Embryonic facial prominence (tissue), 1 donor: Measurements from ENCODE around the gene CAMKMT.
"Not testable (repeated sequence)": the region's sequence is repeated elsewhere in the genome, so short reads cannot be mapped to it uniquely, and the experiment has no call there.

Experiments
- DNase-seq: peaks from one replicate; pipeline ENCODE4 v3.0.0-alpha.2; 2016; ENCODE audit errors: extremely low spot score

The CAMKMT gene

DNA sequence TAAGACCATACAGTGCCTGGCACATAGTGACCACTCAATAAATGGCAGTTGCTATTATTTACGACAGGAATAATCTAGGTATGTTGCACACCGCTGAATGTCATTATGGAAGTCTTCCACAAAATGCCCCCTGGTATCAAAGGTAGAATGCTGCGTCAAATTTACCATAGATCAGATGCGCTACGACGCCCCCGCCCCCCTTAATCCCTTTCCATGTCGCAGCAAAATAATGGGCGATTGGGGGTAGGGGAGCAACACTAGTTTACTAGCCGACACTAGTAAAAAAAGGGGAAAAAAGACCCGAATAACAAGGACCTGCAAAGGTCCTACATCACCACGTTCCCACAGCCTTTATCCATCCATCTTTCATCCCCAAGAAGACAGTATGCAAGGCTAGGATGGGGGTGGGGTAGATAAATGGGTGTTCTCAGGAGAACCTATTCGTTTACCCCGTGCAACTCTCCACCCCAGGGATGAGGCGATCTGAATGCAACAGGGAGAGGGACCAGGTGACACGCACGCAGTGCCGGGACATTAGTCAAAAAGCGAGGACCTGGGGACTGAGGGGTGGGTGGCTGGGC, 908 bp upstream of the CAMKMT start:
- no peak for DNase-seq

DNA sequence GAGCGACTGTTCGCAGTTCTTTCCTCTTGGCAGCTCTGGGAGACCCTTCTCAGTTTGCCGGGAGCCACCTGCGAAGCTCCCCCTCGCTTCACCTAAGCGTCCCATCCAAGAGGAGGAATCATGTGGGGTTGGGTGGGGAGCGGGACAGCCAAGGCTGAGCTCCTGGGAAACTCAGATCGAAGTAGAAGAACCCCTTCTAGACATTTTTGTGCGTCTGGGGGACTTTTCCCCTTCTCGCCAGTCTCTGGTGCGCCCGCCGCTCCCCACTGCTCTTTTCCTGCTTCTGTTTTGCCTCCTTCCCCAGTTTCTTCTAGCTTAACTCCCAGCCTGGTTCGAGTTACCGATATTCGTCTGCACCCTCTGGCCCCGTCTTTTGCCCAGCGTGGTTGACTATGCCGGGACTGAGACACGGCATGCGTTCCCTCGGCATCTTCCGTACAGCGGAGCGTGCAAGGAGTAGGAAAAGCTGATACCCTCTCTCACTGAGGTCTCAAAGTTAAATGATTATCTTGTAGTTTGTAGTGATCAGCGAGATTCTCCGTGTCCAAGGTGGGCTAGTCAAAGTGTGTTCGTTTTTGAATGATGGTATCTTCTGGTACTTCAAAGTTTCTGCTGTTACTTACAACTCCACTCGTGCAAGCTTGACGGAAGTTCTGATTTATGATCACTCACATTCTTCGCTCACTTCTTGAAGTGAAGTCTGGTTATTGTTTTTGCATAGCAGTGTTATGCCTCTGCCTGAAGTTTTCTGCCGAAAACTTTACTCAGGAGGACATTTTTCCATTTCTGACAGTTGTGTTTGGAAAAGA, 664 bp downstream of the CAMKMT start:
- DNase-seq, result peak; percentile 10

DNA sequence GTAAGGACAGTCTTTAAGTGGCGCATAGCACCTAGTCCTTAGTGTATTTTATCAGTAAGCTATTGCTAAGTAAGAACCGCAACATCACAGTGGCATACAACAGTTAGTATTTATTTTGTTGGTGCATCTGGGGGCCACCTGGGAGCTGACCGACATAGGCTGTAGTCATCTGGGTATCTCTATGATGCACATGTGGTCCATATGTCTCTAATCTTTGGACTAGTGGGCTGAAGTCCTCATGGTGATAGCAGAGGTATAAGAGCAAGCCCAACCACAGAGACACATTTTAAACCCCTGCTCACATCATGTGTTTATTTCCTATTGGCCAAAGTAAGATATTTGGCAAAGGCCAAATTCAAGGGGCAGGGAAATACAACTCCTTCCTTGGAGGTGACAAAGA, 2.9 kb downstream of the CAMKMT start:
- no peak for DNase-seq

DNA sequence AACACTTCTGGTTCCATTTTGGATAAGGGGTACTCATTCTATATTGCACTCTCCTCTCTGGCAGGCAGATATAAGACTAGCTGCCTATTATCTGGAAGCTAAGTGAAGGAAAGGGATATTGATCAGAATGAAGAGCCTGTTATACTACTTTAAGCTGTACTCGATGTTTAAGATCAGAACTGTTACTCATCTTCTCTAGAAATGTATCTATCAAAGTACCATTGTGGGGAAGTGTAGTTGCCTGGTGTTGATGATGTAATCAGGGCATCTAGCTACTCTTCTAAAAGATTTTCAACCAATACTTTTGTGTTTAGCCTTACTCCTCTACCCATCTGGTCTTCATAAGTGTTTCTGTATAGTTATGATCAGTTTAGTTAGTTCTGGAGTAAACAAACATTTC, 5.8 kb downstream of the CAMKMT start:
- no peak for DNase-seq

DNA sequence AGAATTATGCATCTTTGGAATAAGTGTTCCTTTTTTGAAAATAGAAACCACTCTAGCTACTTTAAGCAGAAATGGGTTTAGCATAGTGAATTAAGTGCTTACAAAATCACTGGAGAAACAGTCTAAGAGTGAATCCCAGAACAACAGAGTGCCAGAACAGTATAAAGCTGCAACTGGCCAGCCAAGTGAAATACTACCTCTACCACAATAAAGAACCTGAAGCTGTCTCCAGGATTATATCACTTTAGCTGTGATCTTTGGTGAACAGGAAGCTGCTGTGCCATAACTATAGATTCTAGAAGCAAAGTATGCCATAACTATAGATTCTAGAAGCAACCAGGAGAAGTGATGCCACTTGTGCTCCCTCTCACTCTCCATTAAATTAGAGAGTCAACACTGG, 7.6 kb downstream of the CAMKMT start:
- DNase-seq, result no peak

DNA sequence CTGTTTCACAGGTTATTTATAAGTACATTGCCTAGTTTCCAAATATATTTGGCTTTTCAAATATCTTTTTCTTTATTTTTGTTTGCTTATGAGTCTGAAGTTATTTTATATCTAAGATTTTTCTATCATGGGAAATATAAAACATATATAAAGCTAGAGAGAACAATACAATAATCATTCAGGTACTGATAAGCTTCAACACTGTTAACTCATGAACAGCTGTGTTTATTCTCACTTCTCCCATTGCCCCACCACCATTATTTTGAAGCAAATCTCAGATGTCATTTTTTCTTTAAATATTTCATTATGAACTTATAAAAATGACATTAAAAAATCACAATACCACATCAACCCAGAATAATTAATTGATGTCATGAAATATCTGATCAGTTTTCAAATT, 9.7 kb downstream of the CAMKMT start:
- no peak for DNase-seq

DNA sequence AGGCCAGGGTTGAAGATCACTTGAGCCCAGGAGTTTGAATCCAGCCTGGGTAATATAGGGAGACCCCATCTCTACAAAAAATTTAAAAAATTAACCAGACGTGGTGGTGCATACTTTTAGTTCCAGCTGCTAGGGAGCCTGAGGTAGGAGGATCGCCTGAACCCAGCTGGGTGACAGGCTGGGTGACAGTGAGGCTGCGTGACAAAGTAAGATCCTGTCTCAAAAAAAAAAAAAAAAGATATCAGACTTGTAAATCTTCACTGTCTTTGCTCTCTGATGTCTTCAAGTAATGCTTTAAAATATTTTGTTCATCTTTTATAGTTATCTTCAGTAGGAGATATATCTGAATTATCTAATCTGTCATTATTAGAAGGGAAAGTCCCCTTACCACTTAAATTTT, 10.5 kb downstream of the CAMKMT start:
- DNase-seq, result no peak

DNA sequence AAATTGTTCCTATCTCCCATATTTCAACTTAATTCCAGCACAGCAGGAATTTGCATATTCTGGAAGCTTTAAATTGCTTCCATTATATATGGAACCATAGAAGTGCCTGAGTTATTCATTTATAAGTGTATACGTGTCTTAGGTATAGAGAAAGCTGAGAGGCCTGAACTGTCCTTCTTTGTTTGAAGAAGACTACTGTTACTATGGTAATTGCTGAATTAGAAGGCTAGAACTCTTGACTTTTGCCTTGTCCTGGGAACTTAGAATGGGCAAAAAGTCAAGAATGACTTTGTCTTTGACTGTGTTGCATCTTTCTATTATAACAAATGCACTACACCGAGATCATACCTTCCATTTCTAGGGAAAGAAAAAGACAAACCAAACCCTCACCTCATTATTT, 15.7 kb downstream of the CAMKMT start:
- DNase-seq, result no peak

DNA sequence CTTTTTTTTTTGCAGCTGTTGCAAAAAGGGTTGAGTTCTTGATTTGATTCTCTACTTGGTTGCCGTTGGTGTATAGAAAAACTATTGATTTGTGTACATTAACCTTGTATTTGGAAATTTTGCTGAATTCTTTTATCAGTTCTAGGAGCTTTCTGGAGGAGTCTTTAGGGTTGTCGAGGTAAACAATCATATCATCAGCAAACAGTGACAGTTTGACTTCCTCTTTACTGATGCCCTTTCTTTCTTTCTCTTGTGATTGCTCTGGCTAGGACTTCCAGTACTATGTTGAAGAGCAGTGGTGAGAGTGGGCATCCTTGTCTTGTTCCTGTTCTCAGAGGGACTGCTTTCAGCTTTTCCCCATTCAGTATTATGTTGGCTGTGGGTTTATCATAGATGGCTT, 23.5 kb downstream of the CAMKMT start:
- DNase-seq, result not testable (repeated sequence)

DNA sequence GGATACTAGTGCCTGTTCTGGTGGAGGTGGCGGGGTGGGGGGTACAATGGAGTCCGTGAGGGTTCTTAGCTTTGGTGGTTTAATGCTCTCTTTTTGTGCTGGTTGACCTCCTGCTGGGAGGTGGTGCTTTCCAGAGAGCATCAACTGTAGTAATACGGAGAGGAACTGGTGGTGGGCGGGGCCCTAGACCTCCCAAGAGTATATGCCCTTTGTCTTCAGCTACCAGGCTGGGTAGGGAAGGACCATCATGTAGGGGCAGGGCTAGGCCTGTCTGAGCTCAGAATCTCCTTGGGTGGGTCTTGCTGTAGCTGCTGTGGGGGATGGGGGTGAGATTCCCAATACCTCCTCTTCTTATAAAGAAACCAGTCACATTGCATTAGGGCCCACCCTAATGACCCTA, 27.1 kb downstream of the CAMKMT start:
- DNase-seq, result no peak

DNA sequence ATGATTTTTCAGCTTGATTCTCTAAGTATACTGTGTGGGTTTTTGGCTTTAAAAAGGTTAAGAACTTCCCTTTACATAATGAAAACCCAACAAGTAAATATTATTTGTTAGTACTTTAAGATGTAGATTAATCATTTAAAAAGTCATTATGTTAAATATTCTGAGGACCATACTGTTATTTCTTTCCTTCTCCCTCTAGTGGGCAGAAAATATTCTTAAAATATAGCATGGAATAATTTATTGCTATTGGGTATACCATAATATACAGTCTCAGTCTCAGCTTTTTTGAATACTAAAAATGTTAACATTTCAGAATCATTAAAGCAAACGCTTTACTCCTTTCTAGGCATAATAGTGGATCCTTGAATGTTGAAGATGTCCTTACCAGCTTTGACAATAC, 28.1 kb downstream of the CAMKMT start:
- no peak for DNase-seq

DNA sequence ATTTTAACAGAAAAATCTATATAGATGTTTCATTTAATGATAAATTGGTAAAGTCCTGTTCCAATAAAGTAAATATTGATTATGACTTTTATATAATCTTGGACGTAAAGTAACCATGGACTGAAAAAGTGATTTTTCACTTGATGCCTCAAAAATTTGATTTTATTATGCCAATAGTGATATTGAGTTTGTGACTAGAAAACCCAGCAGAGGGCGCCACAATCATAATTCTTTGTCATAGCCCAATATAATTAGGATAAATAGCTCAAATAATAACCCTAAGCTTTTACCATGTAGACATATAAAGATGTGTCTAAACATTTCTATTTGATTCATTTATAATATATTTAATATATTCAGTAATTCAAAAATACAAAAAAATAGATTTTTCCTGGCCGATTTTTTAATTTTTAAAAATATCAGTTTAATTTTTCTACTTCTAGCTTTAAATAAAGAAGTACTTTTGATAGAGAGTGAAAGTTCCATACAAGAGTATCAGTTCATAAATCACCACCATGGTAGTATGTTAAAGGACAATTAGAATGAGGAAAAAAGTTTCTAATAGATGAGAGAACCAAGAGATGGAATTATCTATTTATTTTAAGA, 30.7 kb downstream of the CAMKMT start:
- no peak for DNase-seq

DNA sequence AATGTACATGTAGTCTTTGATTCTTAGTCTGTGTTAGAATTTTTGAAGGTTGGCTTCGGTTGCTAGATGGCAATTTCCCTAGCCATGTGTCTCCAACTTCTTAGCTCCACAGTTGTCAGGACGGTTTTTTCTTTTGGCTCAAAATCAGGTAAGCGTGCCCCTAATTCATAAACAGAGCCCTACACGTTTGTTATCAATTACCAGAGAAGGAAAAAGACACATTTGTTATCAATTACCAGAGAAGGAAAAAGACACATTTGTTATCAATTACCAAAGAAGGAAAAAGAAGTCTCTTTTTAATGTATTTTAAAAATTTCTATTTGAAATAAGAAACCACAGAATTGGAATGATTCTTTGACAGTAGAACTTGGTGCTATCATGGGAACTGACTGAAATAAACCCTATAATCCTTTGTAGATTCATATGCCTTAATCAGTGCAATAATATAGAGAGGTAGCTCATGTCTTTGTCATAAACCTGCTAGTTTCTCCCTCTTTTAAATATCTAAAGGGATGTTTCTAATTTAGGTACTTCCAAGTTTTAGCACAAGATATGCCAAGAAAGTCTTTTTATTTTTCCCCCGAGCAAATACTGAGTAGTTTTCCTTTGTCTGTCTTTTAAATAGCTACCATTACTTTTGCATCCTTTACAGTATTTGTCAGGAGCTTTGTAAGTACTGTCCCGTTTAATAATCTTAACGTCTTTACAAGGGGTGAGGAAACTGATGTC, 35.9 kb downstream of the CAMKMT start:
- DNase-seq, result peak; percentile 16

DNA sequence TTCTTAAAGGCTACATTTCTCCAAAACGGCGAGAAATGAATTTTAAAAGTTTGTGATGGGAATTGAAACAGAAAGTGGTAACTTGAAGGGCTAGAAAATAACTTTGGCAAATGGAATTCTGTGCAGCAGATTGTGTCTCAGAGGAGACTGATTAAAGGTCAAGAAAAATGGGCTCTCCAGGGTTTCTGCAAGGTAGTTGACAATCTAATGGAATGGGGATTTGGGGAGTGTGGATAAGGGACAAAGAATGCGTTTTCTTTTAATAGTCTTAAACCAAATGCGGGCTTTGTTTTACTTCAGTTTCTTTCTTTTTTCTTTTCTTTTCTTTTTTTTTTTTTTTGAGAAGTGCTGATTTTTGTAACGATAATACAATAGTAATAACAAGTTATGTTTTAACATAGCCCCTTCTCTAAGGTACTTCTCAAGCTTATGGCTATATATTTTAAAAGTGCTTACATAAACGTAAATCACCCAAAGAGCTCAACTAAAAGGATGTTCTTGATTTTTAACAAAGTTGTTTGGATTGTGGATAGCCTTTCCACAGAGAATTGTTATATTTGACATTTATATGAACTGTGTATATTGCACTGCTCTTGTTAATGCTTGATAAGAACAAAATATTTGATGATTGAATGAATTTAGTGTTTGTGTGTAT, 36.6 kb downstream of the CAMKMT start:
- DNase-seq, result no peak

DNA sequence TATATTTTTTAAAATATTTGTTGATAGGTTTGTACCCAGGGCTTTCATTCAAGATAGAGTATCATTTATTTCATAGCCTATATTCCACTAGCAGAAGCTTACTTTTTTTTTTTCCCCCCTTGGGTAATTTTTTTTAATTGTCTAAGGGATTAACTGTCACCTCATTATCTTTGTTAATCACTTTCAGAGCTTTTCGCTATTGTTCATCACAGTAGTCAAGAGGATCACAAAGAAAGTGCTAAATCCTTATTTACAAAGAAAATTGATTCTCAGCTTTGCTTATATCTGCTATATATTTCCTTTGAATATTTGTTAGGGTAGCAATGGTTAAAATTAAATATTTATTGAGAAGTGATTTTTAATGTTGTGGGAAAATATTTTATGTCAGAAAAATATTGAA, 59.0 kb downstream of the CAMKMT start:
- DNase-seq, result no peak

DNA sequence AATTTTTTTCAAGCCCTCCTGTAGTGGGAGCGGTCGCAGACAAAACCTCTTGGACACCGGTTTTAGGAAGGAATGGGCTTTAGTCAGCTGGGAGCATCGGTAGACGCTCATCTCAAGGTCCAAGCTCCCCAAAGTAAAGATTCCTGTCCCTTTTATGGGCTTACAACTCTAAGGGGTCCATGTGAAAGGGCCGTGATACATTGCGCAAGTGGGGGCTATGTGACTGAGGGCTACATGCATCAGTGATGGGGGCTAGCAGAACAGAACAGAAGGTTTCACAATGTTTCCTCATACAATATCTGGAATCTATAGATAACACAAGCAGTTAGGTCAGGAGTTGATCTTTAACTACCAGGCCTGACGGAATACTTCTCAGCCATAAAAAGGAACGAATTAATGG, 62.5 kb downstream of the CAMKMT start:
- DNase-seq, result no peak

DNA sequence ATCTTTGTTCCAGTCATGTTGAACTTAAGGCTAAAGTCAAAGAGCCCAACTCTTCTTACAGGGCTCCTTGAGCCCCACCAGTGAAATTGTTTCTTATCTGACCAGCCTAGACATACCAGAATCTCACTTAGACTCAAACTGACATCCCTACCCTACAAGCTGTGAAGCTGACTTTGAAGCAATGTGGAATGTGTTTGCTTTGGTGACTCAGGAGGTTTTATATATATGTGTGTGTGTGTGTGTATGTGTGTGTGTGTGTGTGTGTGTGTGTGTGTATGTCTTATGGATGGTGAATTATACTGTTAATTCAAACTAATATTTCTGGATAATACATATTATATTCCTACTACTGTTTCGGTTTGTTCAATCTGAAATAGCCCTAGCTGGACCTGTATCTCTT, 67.3 kb downstream of the CAMKMT start:
- no peak for DNase-seq

DNA sequence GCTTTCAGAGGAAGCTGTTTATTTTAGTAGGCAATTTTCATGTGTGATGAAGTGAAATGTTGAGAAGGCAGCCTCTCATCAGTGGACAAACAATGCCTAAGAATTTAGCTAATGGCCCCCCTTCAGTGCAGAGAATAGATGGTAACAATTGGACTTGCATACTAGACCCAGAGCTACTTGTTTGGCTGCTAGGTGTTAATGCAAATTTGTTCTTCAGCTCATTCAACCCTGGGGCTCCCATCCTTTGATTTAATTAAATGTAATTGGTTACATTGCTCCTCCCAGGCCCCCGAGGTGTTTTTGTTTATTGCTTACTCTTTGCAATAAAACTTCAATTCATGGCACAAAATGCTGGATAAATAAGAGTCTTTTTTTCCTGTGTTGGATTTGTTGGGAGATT, 68.6 kb downstream of the CAMKMT start:
- DNase-seq, result no peak

DNA sequence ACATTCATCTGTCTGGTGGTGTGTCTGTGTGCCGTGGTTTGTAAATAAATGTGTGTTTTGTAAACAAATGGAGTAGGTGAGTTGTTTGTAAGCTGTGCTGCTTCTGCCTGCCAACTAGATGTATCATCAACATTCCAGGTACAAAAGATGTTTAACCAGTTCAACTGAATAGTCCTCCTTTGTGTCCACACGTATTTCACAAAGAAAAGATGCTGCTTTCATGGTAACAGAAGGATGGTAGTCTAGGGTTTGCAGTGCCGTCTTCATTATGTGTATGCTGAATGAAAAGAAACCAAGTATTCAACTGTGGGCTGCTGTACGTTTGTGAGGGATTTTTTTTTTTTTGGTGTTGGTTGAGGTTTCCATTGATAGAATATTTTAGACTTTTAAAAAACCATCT, 72.1 kb downstream of the CAMKMT start:
- DNase-seq, result no peak

DNA sequence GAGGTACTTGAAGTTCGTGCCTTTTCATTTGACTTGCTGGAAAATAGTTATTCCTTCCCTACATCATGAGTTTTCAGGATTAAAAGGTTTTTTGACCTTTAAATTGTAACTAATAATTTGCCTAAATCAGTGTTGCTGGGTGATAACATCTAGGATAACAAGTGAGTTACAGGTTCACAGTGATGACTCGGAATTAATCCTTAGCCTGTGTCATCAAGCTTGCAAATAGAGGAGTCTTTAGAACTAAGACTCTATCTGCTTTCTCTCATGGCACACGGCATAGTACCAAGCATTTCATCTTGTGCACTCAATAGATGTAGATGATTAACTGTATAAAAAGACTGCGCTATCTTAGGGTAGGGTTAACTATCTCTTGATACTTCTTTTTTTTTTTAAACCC, 79.5 kb downstream of the CAMKMT start:
- DNase-seq, result no peak

DNA sequence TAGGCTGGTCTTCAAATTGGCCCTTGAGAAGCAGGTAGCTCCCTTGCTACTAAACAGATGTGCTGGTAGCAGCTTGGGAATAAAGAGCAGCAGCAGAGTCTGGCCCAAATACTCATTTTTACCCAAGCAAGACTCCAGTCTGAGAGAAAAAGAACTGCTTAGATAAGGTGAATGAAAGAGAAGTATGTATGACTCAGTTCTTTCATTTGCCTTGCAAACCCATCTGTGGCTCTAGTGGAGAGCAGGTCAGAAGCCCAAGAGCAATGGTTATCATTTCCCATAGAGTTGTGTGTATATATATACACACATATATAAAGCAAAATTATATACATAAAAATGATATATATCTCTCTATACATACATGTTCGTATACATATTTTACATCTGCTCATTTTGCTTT, 80.3 kb downstream of the CAMKMT start:
- no peak for DNase-seq

DNA sequence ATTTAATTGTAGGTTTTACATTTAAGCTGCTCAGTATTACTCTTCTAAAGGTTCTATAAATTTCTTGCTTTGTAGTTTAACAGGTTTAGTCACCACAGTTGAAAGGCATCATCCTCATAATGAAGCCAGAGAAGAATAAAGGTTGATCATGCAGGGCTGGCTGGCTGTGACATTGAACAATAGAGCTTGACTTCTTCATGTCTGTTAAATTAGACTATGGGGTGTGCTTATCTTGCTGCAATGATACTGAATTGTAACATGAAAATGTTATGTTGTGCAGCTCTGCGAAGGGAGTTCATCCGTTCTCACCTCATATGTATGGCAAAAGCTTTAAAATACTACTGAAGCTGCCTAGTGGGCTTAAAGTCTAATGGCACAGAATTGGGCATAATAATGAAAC, 81.8 kb downstream of the CAMKMT start:
- no peak for DNase-seq
